22Rv1 (cell line): ENCODE measurements around the gene SH3BP4.
"Not testable (repeated sequence)": the region's sequence is repeated elsewhere in the genome, so short reads cannot be mapped to it uniquely, and the experiment has no call there.

Source experiments
- H3K27ac ChIP-seq: fragments of 450-650 bp; 2 replicates; pipeline ENCODE4 v1.5.1; 2017
- ZFX ChIP-seq: fragments of 450-650 bp; IDR thresholded peaks from 2 replicates; pipeline ENCODE4 v1.6.1; 2017; ENCODE audit warnings: antibody characterized with exemption, borderline replicate concordance
- TF ChIP-seq, protein P1 (sequence below): fragments of 450-650 bp; IDR thresholded peaks from 2 replicates; pipeline ENCODE4 v1.5.1; 2017; ENCODE audit warnings: mild to moderate bottlenecking

The SH3BP4 gene

DNA sequence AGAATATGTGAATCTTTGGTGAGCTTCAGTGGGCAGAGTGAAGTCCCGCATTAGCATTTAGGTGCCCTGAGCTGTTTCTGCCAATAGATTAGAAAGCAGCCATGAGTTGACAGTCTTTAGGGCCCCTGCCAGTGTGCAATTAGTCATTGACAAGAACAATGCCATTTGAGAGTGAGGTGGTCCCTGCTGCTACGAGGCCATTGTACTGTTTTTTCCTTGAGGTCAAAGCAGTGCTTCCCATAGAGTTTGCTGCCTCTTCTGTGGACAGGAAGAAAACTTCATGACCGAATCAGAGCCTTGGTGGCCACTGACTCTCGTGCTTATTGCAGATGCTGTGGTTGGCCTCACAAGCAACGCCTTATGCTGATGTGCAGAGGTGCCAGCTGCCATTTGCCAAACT lies 102.7 kb downstream of the SH3BP4 start:
- TF ChIP-seq, protein P1, sequence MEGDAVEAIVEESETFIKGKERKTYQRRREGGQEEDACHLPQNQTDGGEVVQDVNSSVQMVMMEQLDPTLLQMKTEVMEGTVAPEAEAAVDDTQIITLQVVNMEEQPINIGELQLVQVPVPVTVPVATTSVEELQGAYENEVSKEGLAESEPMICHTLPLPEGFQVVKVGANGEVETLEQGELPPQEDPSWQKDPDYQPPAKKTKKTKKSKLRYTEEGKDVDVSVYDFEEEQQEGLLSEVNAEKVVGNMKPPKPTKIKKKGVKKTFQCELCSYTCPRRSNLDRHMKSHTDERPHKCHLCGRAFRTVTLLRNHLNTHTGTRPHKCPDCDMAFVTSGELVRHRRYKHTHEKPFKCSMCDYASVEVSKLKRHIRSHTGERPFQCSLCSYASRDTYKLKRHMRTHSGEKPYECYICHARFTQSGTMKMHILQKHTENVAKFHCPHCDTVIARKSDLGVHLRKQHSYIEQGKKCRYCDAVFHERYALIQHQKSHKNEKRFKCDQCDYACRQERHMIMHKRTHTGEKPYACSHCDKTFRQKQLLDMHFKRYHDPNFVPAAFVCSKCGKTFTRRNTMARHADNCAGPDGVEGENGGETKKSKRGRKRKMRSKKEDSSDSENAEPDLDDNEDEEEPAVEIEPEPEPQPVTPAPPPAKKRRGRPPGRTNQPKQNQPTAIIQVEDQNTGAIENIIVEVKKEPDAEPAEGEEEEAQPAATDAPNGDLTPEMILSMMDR = no peak
- no peak for TF ChIP-seq ZFX
- no peak overlapping the region for H3K27ac ChIP-seq

DNA sequence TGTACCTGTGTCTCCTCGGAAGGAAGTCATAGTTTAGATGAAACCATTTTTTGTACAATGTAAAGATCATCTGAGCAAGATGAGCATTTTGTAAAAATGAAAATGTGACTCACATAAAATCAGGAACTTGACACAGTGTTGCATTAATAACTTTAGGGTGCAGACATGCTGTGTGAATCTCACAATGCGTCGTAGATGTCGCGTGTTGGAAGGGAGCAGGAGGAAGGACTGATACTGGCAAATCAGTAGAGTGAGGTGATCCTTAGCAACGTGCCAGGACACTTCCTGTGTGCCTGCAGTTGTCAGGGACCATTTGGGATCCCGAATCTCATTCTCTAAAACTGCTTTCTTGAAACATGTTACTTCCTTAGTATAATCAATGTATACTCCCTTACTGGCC lies 103.1 kb downstream of the SH3BP4 start:
- TF ChIP-seq, protein P1 = no peak
- no peak for TF ChIP-seq ZFX
- H3K27ac ChIP-seq = no peak overlapping the region

DNA sequence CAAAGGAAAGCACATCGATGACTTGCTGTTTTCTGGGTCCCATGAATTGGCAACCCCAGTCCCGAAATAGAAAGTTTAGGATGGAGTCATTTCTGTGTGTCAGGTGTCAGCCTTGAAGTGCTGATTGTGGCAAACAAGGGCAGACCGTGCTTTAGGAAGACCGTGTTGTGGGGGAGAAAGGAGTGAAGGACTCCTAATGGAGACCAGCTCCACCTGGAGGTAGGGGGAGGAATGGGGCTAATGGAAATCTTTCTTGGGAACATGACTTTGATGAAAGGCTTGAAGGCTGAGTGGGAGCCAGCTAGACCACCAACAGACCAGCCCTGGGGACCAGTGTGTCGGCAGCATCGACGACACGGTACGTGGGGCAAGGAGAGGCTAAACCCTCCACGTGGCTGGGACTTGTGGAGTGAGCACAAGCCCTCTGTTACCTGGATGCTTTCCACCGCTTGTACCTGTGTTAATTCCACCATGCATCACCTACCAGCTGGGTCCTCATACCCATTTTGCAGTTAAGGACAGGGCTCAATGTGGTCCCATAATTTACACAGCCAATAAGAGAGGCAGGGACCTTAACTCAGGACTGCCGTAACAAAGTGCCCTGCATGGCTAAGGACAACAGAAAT lies 104.2 kb downstream of the SH3BP4 start:
- TF ChIP-seq, protein P1 = peak; percentile 71
- no peak for TF ChIP-seq ZFX
- no peak overlapping the region for H3K27ac ChIP-seq

DNA sequence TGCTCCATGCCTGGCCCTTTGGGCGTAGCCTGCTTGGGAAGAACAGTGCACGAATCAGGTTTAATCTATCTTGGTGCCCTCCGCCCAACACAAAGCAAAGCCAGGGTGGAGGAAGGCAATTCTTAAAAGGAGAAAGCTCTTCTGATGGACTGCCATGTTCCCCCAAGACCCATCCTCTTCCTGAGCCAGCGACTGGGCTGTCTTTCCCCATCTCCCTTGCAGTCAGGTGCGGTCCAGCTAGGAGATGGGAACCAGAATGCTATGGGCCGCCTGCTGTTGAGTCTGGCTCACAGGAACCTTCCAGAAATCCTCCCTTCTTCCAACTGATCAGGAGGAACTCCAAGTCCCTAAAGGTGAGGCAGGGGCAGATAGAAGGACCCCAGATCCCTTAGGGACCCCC lies 105.0 kb downstream of the SH3BP4 start:
- H3K27ac ChIP-seq = no peak overlapping the region
- TF ChIP-seq, protein P1 = no peak
- no peak for TF ChIP-seq ZFX

DNA sequence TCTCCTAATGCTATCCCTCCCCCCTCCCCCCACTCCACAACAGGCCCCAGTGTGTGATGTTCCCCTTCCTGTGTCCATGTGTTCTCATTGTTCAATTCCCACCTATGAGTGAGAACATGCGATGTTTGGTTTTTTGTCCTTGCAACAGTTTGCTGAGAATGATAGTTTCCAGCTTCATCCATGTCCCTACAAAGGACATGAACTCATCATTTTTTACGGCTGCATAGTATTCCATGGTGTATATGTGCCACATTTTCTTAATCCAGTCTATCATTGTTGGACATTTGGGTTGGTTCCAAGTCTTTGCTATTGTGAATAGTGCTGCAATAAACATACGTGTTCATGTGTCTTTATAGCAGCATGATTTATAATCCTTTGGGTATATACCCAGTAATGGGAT lies 105.8 kb downstream of the SH3BP4 start:
- H3K27ac ChIP-seq = not testable (repeated sequence)

DNA sequence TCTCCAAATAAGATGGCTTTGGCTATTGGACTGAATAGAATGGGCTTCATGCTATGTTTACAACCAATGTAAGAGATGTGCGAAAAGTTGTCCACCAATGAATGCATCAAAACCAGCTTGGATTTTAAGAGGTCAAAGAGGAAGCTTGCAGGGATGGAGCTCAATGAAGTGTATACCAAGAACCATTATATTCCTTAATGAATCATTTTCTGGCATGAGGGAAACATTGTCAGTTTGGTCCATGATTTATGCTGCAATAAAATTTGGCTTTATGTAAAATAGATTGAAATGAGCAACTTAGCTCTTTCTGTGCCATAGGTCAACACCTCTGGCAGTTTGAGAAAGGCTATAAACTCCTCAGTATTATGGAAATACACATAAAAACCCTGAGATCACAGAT lies 107.3 kb downstream of the SH3BP4 start:
- no peak overlapping the region for H3K27ac ChIP-seq
- TF ChIP-seq, protein P1 = no peak

DNA sequence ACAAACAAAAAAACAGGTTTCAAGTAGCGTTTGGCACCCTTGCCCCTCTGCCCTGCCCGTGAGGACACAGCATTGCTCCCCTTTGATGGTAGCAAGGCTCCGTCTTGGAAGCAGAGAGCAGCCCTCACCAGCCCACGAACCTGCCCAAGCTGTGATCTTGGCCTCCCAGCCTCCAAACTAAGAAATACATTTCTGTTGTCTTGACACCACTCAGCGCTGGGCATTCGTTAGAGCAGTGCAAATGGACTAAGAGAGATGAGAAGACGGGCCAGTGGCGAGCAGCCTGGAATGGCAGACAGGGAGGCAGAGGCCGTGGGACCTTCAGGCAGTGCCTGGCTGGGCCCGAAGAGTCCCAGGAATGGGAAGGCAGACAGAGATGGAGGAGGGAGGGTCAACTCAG lies 109.8 kb downstream of the SH3BP4 start:
- TF ChIP-seq ZFX = no peak
- TF ChIP-seq, protein P1 = no peak
- H3K27ac ChIP-seq = no peak overlapping the region

DNA sequence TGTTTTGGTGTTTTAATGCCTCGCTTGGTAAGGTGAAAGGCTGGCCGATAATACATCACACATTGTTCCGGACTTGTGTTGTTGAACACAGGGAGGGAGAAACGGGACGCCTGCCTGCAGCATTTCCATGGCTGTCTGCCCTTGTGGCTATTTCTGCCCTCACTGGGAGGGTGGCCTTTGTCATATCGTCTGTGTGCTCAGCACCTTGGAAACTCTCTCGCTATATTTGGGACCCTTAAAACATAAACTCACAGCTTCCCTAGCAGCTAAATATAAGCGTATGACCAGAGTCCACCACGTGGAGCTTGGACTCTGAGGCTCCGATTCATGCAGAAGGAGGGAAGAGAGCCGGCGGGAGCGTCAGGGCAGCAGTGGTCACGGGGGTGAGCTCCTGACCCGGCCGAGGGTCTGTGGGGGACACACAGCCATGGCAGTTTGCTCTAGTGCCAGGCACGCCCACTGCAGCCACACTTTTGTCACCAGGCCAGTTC lies 111.7 kb downstream of the SH3BP4 start:
- TF ChIP-seq, protein P1 = no peak
- TF ChIP-seq ZFX = no peak
- H3K27ac ChIP-seq = no peak overlapping the region
